Mesendoderm (in vitro differentiated cells): ENCODE measurements around the gene PCBP3.

Experiments used
- DNase-seq: peaks from one replicate; pipeline ENCODE4 v3.0.0; 2013
- H2AK5ac ChIP-seq: 2 replicates; pipeline ENCODE4 v1.6.1; 2013; ENCODE audit warnings: low read length, inconsistent platforms
- H2BK120ac ChIP-seq: 2 replicates; pipeline ENCODE4 v1.6.1; 2013; ENCODE audit warnings: low read depth, mild to moderate bottlenecking, low read length, moderate library complexity, mixed read lengths
- H2BK15ac ChIP-seq: replicated peaks from 2 replicates; pipeline ENCODE4 v1.6.1; 2013; ENCODE audit warnings: low read depth, mild to moderate bottlenecking, moderate library complexity
- H2BK5ac ChIP-seq: 2 replicates; pipeline ENCODE4 v1.6.1; 2013; ENCODE audit warnings: low read length, inconsistent platforms
- H3K18ac ChIP-seq: 2 replicates; pipeline ENCODE4 v1.6.1; 2013; ENCODE audit warnings: mild to moderate bottlenecking, low read length, mixed read lengths
- H3K23ac ChIP-seq: one replicate; pipeline ENCODE4 v1.6.1; 2013; ENCODE audit warnings: low read length
- H3K27ac ChIP-seq: 2 replicates; pipeline ENCODE4 v1.5.1; 2013; ENCODE audit warnings: low read depth, mild to moderate bottlenecking, inconsistent platforms, low read length, moderate library complexity
- H3K27me3 ChIP-seq: 2 replicates; pipeline ENCODE4 v1.6.1; 2013; ENCODE audit warnings: low read length, control low read depth, mild to moderate bottlenecking, inconsistent platforms; ENCODE audit not compliant: insufficient read depth, poor library complexity
- H3K36me3 ChIP-seq: 2 replicates; pipeline ENCODE4 v1.6.1; 2013; ENCODE audit warnings: low read length, inconsistent platforms; ENCODE audit not compliant: control insufficient read depth, insufficient read depth
- H3K4ac ChIP-seq: one replicate; pipeline ENCODE4 v1.6.1; 2013; ENCODE audit warnings: low read depth, mild to moderate bottlenecking, low read length, moderate library complexity
- H3K4me1 ChIP-seq: 2 replicates; pipeline ENCODE4 v1.6.1; 2013; ENCODE audit warnings: low read depth, low read length, inconsistent platforms; ENCODE audit not compliant: control insufficient read depth
- H3K4me2 ChIP-seq: 2 replicates; pipeline ENCODE4 v1.6.1; 2013; ENCODE audit warnings: low read length
- H3K4me3 ChIP-seq: 2 replicates; pipeline ENCODE4 v1.5.1; 2013; ENCODE audit warnings: mild to moderate bottlenecking, low read length
- H3K56ac ChIP-seq: one replicate; pipeline ENCODE4 v1.6.1; 2013; ENCODE audit warnings: low read length
- H3K79me1 ChIP-seq: 2 replicates; pipeline ENCODE4 v1.6.1; 2013; ENCODE audit warnings: low read length, inconsistent platforms
- H3K79me2 ChIP-seq: 2 replicates; pipeline ENCODE4 v1.6.1; 2013; ENCODE audit warnings: mild to moderate bottlenecking, low read length; ENCODE audit not compliant: control insufficient read depth, insufficient read depth
- H3K9ac ChIP-seq: 2 replicates; pipeline ENCODE4 v1.6.1; 2013; ENCODE audit warnings: low read length, inconsistent platforms
- H4K5ac ChIP-seq: one replicate; pipeline ENCODE4 v1.6.1; 2013; ENCODE audit warnings: low read length
- H4K8ac ChIP-seq: one replicate; pipeline ENCODE4 v1.6.1; 2013; ENCODE audit warnings: low read depth, mild to moderate bottlenecking, control low read depth, low read length, moderate library complexity
- WGBS: extraction: QIAGEN DNeasy Blood & Tissue Kit; methylation state at CpG from one replicate; pipeline ENCODE4 v1.1.7; 2013; ENCODE audit warnings: low lambda C conversion rate, missing lambda C conversion rate; ENCODE audit not compliant: insufficient coverage; ENCODE audit errors: extremely low coverage; 5-methylcytosine and 5-hydroxymethylcytosine counted together

The PCBP3 gene

GRCh38 chr21:45887788-45888187 is 244.3 kb downstream of the PCBP3 start:
- Histone ChIP-seq H4K5ac (no peak overlapping the region), H3K36me3 (no peaks in the 10 kb centered on the region), H3K4ac (no peak overlapping the region), H3K79me1 (no peaks in the 10 kb centered on the region), H3K79me2 (no peaks in the 10 kb centered on the region), H2BK15ac (no peak overlapping the region), H3K4me3 (no peak overlapping the region), H3K56ac (no peak overlapping the region), H3K18ac (no peak overlapping the region), H4K8ac (no peak overlapping the region), H3K4me1 (no peaks in the 10 kb centered on the region), H2AK5ac (no peak overlapping the region), H2BK120ac (no peak overlapping the region), H3K27ac (no peak overlapping the region), H3K23ac (no peak overlapping the region), H3K4me2 (no peak overlapping the region), H3K27me3 (no peaks in the 10 kb centered on the region), H3K9ac (no peak overlapping the region), H2BK5ac (no peak overlapping the region)
- no CpG with 5 or more reads among the region's 16 CpGs for WGBS
- no peak for DNase-seq

GRCh38 chr21:45888386-45889009 is 245.0 kb downstream of the PCBP3 start:
- H3K79me1 ChIP-seq = no peaks in the 10 kb centered on the region
- no peak overlapping the region for H3K56ac ChIP-seq
- H3K18ac ChIP-seq = no peak overlapping the region
- H3K27me3 ChIP-seq = no peaks in the 10 kb centered on the region
- H2AK5ac ChIP-seq = no peak overlapping the region
- H3K23ac ChIP-seq = no peak overlapping the region
- no peak overlapping the region for H2BK5ac ChIP-seq
- H3K4me1 ChIP-seq = no peaks in the 10 kb centered on the region
- H3K4me3 ChIP-seq = no peak overlapping the region
- H3K4me2 ChIP-seq = no peak overlapping the region
- no peak overlapping the region for H4K8ac ChIP-seq
- DNase-seq = no peak
- H2BK15ac ChIP-seq = no peak overlapping the region
- no peaks in the 10 kb centered on the region for H3K79me2 ChIP-seq
- no peak overlapping the region for H4K5ac ChIP-seq
- no peak overlapping the region for H3K9ac ChIP-seq
- no peaks in the 10 kb centered on the region for H3K36me3 ChIP-seq
- no CpG with 5 or more reads among the region's 18 CpGs for WGBS
- no peak overlapping the region for H3K4ac ChIP-seq
- H3K27ac ChIP-seq = no peak overlapping the region
- no peak overlapping the region for H2BK120ac ChIP-seq

- Histone ChIP-seq H3K18ac (no peak overlapping the region), H3K23ac (no peak overlapping the region), H3K27ac (no peak overlapping the region), H3K4me3 (no peak overlapping the region), H3K4me2 (no peak overlapping the region), H3K4me1 (no peaks in the 10 kb centered on the region), H3K9ac (no peak overlapping the region), H3K79me1 (no peaks in the 10 kb centered on the region), H4K8ac (no peak overlapping the region), H3K56ac (no peak overlapping the region), H2BK15ac (no peak overlapping the region), H3K36me3 (no peaks in the 10 kb centered on the region), H2AK5ac (no peak overlapping the region), H2BK5ac (no peak overlapping the region), H4K5ac (no peak overlapping the region), H3K4ac (no peak overlapping the region), H3K79me2 (no peaks in the 10 kb centered on the region), H2BK120ac (no peak overlapping the region), H3K27me3 (no peaks in the 10 kb centered on the region)
- DNase-seq = no peak
- WGBS = no CpG with 5 or more reads among the region's 10 CpGs
Observed at GRCh38 chr21:45889256-45889655, 245.7 kb downstream of the PCBP3 start.

GRCh38 chr21:45889961-45890360 is 246.4 kb downstream of the PCBP3 start:
- no peak overlapping the region for H2BK120ac ChIP-seq
- no peaks in the 10 kb centered on the region for H3K79me2 ChIP-seq
- no peak overlapping the region for H3K4ac ChIP-seq
- no peak overlapping the region for H3K4me2 ChIP-seq
- H4K5ac ChIP-seq = no peak overlapping the region
- no peak overlapping the region for H2AK5ac ChIP-seq
- no peaks in the 10 kb centered on the region for H3K27me3 ChIP-seq
- H3K27ac ChIP-seq = no peak overlapping the region
- H3K18ac ChIP-seq = no peak overlapping the region
- H3K56ac ChIP-seq = no peak overlapping the region
- DNase-seq = no peak
- H4K8ac ChIP-seq = no peak overlapping the region
- H3K23ac ChIP-seq = no peak overlapping the region
- no CpG with 5 or more reads among the region's 10 CpGs for WGBS
- H3K36me3 ChIP-seq = no peaks in the 10 kb centered on the region
- H3K4me1 ChIP-seq = no peaks in the 10 kb centered on the region
- no peak overlapping the region for H3K9ac ChIP-seq
- H3K4me3 ChIP-seq = no peak overlapping the region
- no peak overlapping the region for H2BK5ac ChIP-seq
- no peaks in the 10 kb centered on the region for H3K79me1 ChIP-seq
- H2BK15ac ChIP-seq = no peak overlapping the region

GRCh38 chr21:45891388-45892155 is 248.0 kb downstream of the PCBP3 start:
- Histone ChIP-seq H3K79me2 (no peaks in the 10 kb centered on the region), H3K4ac (no peak overlapping the region), H2BK120ac (no peak overlapping the region), H2BK15ac (no peak overlapping the region), H4K8ac (no peak overlapping the region), H3K18ac (no peak overlapping the region), H3K4me2 (no peak overlapping the region), H3K27me3 (no peaks in the 10 kb centered on the region), H3K9ac (no peak overlapping the region), H3K4me1 (no peaks in the 10 kb centered on the region), H3K27ac (no peak overlapping the region), H3K36me3 (no peaks in the 10 kb centered on the region), H3K4me3 (no peak overlapping the region), H3K79me1 (no peaks in the 10 kb centered on the region), H2AK5ac (no peak overlapping the region), H3K23ac (no peak overlapping the region), H3K56ac (no peak overlapping the region), H4K5ac (no peak overlapping the region), H2BK5ac (no peak overlapping the region)
- no peak for DNase-seq
- WGBS = no CpG with 5 or more reads among the region's 26 CpGs
